Kidney capillary endothelial cell (primary cell): Measurements from ENCODE around the gene KLF16.
A peak's percentile ranks its signal among the peaks of the same experiment; 100 is the strongest.

ENCODE experiments used
- DNase-seq: peaks from one replicate; pipeline ENCODE4 v3.0.0-alpha.2; 2018; ENCODE audit warnings: low spot score

The KLF16 gene

DNA sequence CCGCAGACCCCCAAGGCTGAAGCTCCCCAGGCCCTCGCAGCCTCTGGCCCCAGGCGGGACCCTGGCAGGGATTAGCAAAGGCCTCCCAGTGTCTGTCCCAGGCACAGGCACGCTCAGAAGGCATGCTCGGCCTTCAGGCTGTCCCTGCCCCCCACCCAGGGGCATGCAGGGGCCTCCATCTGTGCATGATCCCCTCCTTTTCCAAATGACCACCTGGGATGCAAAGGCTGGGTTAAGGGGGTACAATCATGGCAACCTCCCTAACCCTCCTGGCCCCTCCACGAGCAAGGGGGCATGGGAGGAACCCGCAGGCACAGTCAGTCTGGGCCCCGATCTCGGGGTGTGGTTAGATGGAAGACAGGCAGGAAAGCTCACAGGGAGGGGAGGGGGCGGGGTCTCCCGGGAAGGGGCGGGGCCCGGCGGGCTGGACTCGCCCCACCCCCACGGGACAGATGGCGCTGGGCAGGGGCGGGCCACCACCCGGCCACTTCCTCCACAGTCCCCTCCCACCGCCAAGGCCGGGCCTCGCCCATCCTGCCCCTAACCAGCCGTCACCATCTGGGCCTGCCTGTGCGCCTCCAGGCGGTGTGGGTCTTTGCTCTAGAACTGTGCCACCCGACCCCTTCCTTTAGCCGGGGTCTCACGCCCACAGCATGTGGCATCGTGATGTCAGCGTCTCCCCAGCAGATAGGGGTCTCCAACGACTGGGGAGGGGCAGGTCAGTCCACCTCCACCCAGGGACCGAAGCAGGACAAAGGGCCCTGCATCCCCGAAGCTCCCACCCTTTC, 8.1 kb downstream of the KLF16 start:
- peak; percentile 90 for DNase-seq

GRCh38 chr19:1854542-1855039, 8.8 kb downstream of the KLF16 start:
- no peak for DNase-seq

- DNase-seq: no peak
These were observed 9.3 kb downstream of the KLF16 start for GRCh38 chr19:1854039-1854541.

DNA sequence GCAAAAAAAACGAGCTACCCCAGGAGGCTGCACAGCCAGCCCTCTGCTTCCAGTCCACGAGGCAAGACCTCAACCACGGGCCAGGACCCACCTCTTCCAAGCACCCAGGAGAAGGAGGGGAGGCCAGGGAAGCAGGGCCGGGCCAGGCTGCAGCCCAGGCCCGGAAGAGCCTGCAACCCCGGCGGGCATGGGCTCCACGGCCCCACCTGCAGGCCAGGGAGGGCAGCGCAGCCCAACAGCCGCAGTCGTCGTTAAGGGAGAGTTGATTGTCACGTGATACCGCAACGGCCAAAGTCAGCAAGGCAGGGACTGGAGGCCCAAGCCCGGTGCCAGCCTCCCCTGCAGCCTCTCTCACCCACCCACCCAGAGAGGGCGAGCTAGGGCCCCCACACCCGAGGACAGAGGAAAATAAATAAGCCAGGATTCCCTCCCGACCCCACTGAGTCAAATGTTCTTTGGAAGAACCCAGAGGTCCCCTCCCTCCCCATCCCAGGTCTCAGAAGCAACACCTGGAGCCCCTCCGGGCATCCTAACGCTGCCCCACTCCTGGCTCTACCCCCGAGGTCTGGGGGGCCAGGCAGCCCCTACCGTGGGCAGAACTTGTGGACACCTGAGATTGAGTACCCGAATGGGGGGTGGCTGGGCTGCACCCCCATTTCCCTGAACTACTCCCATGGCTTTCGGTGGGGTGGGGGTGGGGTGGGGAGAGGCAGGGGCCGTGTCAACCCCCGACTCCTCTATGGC, 9.9 kb downstream of the KLF16 start:
- DNase-seq: no peak

GRCh38 chr19:1852581-1853128, 10.7 kb downstream of the KLF16 start:
- no peak for DNase-seq

DNA sequence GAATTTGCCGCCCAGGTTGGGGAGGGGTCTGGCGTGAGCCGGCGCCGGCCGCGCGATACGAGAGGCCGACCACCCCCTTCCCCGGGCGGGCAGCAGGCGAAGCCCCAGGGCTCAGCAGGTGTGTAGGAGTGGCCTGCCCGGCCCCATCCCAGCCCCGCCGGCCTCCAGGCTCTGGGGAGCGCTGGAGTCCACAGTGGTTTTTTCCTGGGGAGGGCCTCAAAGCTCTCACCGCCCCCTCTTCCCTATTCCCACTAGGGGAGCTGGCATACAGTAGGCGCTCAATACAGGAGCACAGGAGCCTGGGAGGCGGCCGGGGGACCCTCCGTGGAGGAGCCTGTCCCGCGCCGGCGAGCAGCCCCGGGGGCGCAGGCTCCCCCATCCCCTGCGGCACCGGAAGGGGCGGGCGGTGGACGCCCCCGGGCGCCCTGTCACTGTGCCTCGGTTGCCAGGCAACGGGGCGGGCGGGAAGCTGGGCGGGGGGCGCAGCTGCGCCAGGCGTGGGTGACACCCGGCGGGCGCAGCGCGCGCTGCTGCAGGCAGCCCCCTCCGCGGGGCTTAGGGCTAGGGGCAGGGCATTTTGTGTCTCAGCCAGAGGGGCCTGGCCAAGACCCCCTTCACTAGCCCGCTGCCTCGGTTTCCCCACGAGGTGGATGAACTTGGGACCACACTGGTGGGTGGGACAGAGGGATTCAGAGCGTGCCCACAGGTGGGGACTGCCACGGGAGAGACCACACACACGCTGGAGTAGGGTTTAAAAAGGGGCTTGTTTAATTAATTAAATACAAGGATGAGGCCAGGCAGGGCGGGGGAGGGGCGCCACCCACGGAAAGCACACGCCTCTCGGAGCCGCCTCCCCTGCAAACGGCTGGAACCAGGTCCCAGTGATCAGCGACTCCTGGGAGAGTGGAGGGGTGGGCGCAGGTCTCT, 11.5 kb downstream of the KLF16 start:
- DNase-seq: no peak

- no peak for DNase-seq
These were observed 12.3 kb downstream of the KLF16 start for GRCh38 chr19:1850809-1851653.

- no peak for DNase-seq
These were observed 13.4 kb downstream of the KLF16 start for GRCh38 chr19:1849886-1850398.

DNA sequence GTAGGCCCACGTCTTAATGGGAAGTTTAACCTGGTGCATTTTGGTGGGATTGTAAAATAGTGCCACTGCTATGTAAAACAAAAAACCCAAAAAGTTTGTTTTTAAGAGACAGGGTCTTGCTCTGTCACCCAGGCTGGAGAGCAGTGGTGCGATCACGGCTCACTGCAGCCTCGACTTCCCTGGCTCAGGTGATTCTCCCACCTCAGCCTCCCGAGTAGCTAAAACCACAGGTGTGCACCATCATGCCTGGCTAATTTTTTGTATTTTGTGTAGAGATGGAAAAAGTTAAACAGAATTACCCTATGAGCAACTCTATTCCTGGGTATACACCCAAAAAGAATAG, 14.3 kb downstream of the KLF16 start:
- no peak for DNase-seq

GRCh38 chr19:1848399-1849131, 14.8 kb downstream of the KLF16 start, which contains the start of gene REXO1:
TSS of gene REXO1 (minus strand) at chr19:1848483. CDS start at chr19:1848358, 125 bp downstream.
- peak; percentile 91 for DNase-seq

GRCh38 chr19:1847684-1848398, 15.5 kb downstream of the KLF16 start:
- DNase-seq: no peak

DNA sequence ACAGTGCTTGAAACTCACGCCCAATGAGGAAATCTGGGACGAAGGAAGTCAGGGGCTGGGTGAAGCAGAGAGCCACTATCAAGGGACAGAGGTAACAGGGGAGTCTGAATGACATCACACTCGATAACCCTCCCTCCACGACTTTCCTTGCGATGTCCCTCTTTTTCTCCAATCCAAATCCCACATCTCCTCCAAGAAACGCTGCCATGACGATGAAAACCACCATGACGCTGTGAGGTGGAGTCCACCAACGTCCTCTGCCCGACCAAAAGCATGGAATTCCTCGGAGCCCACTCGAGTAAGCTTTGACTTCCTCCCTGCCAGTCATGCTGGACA, 16.1 kb downstream of the KLF16 start:
- DNase-seq: no peak

- DNase-seq: no peak
These were observed 16.7 kb downstream of the KLF16 start for GRCh38 chr19:1846517-1847204.

DNA sequence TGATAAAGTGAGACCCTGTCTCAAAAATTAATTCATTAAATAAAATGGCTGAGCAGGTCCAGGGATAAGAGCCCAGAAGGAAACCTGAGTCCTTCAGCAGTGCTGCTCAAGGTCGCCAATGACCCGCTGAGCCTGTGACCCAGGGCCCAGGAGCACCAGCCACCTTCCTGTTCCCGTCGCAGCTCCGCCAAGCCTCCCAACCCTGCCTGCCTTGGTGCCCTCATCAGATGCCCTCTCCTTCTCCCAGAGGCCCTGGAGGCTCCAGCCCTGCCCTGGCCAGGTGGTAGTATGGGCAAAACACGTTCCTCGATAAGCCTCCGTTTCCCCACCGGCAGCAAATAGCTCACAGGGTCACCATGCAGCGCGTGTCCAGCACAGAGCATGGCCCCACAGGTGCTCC, 17.7 kb downstream of the KLF16 start:
- no peak for DNase-seq

GRCh38 chr19:1845125-1845515, 18.3 kb downstream of the KLF16 start:
- DNase-seq: no peak

GRCh38 chr19:1844513-1845124, 18.8 kb downstream of the KLF16 start:
- DNase-seq: no peak

DNA sequence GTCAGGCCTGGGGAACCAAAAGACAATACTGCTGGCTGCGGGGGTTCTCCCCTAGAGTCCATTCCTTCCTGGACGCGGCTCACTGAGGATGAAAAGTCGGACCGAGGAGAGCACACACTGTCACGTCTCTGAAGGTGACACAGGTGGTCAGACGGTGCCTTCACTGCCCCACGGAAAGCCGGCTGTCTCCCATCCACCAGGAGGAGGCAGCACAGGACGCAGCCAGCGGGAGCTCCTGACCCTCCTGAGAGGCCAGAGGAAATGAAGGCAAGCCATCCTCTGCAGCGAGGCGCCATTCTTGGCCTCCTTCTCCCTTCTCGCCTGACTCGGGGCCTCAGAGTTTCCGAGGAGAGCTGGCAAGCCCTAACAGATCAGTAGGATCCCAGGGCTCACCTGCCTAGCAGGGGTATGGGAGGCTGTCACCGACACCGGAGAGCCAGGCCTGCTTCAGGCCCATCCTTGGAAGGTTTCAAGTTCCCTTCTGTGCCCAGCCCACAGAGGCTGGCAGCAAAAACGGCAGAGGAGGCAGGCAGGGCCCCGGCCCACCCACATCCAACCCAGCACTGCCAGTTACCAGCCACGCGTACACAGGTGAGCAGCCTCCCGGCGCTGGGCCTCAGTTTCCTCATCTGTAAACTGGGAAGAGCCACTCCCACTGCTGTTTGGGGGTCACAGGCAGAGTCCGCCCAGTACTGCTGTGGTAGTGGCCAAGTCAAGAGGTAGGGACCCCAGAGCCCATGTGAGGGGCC, 19.6 kb downstream of the KLF16 start:
- DNase-seq: no peak

DNA sequence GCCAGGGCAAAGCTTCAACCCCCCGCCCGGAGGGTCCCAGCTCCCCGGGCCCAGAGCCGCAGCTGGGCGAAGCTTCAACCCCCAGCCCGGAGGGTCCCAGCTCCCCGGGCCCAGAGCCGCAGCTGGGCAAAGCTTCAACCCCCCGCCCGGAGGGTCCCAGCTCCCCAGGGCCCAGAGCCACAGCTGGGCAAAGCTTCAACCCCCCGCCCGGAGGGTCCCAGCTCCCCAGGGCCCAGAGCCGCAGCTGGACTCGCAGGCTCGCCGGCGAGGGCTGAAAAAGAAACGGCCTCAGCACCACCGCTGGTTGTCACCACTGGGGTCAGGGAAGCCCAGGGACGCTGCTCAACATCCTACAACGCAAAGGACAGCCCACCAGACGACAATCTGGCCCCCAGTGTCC, 20.3 kb downstream of the KLF16 start:
- DNase-seq: no peak
